ENCODE data around the gene ROM1. TPM values are rescaled to one million over a fixed set of nuclear protein-coding genes. Genes with fewer than 3 reads are reported as not detected.
"Not testable (repeated sequence)": the region's sequence is repeated elsewhere in the genome, so short reads cannot be mapped to it uniquely, and the experiment has no call there.

Gene ROM1
- polyA plus RNA-seq, 4 donors: 3.1 to 6.9 (median 3.6) TPM

DNA sequence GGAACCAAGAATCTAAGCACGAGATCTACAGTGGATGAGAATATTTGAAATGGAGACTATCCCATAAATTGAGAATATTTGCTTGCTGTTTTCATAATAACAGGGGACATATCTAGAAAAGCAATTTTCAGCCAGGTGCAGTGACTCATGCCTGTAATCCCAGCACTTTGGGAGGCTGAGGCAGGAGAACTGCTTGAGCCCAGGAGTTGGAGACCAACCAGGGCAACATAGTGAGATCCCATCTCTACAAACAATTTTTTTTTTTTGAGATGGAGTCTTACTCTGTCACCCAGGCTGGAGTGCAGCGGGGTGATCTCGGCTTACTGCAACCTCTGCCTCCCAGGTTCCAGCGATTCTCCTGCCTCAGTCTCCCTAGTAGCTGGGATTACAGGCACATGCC, 31.3 kb upstream of the ROM1 start:
- DNase-seq (ENCODE audit: low read depth in 4 of 4, low spot score in 3 of 4): not testable (repeated sequence)

DNA sequence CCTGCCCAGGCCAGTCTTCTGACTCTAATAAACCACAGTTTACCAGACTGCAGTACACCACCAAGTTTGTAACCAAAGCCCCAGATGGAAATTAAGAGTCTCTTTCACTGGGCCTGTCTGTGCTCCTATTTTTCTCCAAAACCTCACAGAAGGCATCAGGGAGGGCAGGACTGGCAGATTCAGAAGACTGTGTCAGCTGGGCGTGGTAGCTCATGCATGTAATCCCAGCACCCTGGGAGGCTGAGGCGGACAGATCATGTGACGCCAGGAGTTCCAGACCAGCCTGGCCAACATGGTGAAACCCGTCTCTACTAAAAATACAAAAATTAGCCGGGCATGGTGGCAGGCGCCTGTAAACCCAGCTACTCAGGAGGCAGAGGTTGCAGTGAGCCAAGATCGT, 27.7 kb upstream of the ROM1 start:
- not testable (repeated sequence) for DNase-seq (ENCODE audit: low read depth in 4 of 4, low spot score in 3 of 4)

DNA sequence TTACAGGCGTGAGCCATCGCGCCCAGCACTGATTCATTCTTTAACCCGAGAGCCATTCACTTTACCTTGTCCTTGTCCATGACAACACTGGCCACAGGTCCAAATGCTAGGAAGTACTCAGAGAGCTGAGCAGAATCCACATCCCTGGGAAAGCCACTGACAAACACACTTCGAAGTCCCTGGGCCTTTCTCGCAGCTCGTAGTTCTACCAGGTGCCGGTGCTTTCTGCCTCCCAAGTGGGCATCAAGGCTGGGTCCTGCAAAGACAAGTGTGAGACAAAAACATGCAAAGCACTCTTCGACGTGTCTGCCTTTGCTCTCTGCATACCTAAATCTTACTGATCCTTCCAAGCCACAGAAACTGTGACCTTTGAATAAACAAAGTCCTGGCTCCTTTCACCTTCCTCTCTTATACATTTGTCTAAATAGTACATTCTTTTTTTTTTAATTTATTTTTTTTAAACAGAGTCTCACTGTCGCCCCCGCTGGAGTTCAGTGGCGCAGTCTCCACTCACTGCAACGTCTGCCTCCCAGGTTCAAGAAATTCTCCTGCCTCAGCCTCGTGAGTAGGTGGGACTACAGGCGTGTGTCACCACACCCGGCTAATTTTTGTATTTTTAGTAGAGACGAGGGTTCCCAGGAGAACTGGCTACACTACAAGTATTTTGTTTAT, 24.0 kb upstream of the ROM1 start:
- DNase-seq (ENCODE audit: low read depth in 4 of 4, low spot score in 3 of 4): no peak

DNA sequence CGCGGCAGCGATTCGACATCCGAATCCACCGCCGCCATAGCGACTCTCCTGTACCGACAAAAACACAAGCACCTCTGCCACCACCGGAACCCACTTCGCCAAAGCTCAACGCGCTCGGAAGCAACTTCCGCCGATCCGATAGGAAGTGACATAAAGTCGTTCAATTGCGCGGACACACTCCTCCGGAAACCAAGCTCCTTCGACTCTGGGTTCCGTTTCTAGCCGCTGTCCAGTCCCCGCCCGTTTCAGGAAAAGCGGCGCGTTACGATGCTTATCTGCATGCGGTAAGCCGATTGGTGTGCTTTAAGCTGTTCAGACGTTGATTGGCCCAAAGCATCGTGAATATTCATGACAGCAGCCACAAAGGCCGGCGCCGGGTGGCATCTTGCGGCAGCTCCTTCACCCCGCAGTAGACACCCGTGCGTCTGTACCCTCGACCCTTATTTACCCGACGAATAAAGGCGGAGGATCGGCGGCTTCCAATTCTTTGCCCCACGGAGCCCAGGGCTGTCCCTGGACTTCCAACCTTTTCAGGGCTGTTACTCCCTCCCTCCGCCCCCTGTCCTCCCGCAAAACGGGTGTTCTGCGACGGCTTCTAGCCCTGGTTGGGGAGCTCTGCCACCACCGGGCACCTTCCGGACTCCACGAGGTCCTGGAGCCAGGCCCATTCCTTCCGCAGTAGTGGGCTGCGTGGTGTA, 21.5 kb upstream of the ROM1 start, which contains the start of gene TUT1:
TSS of gene TUT1 (minus strand) at position 76 of the 698 bp plus-strand sequence. CDS start at position 38, 38 bp downstream.
- DNase-seq (ENCODE audit: low read depth in 4 of 4, low spot score in 3 of 4): peak; percentile 95 to 99 (median 97)

DNA sequence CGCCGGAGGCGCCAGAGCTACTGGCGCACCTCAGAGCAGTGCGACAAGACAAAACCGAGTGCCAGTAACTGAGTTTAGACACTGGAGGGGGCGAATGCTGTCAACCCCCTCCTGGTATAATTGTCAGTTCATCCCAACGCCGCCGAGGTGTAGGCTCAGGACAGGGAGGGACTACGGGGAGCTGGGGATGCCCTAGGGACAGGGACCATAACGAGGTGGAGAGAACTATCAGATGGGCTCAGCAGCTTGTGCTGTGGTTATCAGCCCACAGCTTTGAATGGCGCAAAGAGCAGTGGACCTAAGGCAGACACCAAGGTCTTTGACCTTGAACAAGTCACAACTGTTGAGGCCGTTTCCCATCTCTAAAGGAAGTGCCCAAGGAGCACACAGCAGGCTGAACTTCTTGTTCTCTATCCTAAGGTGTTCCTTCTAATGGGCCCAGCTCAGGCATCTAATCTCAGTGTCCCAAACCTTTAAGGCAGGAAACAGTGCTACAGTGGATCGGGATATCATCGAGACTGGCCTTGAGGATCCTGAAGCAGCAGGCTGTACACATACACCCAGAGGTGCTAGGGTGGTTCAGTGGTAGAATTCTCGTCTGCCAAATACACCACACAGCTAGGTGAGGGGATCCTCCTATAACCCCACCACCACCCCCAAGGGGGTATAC, 20.8 kb upstream of the ROM1 start:
- no peak for DNase-seq (ENCODE audit: low read depth in 4 of 4, low spot score in 3 of 4)

DNA sequence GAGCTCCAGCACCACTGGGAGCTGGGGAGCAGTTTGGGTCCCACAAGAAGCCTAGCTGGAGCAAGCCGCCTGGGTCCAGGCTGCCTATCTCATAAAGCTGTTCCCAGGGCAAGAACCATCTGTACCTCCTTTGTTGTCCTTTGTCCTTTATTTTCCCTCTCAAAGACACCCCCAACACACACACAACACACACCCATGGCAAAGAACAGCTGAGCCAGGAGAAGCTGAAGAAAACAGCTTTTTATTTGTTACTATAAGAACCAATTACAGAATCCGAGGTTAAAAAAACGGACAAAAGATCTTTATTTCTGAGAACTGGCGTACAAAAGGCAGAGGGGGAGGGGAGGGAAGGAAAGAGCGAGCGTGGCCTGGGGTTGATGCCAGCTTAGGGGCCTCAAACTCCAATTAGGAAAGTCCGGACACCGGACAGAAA, 20.1 kb upstream of the ROM1 start:
- no peak for DNase-seq (ENCODE audit: low read depth in 4 of 4, low spot score in 3 of 4)

DNA sequence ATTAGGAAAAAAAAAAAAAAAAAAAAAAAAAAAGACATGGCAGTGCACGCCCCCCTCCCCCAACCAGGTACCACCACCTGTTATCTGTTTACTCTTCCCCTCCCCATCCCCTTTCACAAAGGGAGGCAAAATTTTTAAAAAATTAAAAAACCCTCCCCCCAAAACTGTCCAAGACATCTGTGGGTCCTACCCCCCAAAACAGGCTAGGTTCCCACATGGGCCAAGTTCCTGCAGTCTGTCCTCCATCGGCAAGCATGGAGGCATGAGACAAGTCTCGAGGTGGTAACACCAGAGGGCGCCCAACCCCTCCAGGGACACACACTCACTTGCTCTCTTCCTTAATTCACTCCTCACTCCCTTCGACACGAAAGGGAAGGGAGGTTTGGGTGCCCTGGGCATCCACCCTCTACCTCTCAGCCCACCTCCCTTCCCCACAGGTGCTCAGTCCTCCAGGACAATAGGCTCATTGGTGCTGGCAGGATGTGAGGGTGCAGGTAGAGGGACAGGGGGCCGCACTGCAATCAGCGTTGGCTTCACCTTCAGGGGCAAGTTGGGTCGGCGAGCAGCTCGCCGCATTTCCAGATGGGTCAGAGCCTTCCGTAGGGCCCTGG, 19.5 kb upstream of the ROM1 start:
- no peak for DNase-seq (ENCODE audit: low read depth in 4 of 4, low spot score in 3 of 4)

DNA sequence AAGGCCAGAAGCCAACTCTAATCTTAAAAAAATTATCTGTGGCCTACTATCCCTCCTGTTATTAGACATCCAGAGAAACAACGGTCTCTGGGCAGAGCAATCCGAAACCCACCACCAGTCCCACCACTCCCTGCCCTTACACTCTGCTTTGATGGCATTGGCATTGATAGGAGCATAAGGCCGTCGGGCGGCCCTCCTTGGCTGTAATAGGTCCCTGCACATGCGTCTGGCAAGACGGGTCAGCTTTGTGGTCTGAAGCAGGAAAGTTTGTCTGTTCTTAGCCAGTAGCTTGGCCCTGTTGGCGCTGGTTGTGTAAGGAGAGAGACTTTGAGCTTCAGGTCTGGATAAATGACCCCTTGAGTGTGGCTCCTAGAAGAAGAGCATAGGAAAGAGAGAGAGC, 17.9 kb upstream of the ROM1 start:
- no peak for DNase-seq (ENCODE audit: low read depth in 4 of 4, low spot score in 3 of 4)

DNA sequence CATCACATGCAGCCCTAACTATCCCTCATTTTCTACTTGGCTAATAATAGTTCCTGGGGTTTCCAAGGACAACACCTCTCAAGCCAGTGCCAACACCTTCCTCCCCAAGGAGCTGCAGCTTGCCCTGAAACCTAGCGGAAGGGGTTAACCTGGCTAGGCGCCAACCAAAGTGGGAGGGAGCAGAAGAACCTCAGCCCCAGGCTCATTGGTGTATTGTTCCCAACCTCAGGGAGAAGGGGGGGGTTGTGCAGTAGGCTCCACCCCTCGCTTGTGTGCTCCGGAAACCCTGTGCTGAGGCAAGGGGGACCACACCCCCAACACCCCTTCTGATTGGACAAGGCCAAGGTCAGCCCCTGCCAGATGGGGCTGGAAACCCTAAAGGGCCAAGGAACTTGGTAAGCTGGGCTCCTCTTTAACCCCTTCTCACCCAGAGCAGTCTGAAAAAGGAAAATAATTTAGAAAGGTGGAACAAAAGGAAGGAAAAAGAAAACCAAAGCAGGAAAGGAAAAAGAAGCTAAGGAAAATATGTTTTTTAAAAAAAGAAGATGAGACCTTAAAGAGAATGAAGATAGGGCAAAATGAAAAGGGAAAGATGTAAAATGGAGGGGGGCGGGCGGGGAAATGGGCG, 13.9 kb upstream of the ROM1 start:
- peak; percentile 81 to 92 (median 86) for DNase-seq (ENCODE audit: low read depth in 4 of 4, low spot score in 3 of 4)

DNA sequence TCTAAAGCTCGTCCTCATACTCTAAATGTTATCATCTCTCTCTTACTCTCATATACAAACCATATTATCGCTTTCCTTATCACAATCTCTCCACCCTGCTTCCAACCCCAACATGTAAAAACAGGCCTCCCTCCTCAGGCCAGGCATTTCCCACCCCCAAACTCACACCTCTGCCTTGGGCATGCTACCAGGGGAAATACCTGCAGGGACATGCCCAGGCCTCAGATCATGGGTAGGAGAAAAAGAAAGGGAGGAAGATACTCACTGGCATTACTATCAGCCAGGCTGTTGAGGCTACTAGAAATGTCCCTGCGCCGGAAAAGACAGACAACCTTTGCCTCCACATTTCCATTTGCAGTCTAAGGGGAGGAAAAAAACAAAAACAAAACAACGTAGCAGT, 13.2 kb upstream of the ROM1 start:
- DNase-seq (ENCODE audit: low read depth in 4 of 4, low spot score in 3 of 4): no peak

DNA sequence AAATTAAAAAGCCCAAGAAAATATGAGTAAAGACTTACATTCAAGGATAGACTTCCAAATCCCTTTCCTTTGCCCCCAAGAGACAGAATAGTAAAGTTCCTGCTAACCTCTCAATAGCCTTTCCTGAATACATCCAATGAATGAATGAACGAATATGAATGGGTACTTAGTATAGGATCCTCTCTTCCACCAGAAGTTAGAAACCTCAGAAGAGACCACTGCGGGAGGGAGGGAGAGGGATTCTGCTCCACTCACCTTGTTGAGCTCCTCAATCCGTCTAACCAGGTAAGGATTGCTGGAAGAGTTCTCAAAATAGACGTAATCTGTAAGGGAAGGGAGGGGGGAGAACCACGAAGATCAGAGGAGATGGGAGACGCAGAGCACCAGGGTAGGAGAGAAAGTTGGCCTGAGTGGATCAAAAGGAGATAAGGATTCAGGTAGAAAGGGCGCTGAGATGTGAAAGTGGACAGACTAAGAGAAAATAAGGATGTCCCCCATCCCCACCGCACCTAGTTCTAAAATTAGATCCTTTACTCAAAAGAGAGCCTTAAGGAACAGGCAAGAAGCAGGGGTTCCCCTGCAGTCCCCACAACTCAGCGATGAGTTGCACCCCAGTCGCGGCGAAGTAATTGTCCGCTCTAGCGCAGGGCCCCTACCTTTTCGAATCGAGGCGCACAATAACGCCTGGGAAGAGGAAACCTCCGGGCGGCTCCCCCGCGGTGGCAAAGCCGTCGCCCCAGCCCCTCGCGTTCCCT, 12.5 kb upstream of the ROM1 start:
- DNase-seq (ENCODE audit: low read depth in 4 of 4, low spot score in 3 of 4): no peak

DNA sequence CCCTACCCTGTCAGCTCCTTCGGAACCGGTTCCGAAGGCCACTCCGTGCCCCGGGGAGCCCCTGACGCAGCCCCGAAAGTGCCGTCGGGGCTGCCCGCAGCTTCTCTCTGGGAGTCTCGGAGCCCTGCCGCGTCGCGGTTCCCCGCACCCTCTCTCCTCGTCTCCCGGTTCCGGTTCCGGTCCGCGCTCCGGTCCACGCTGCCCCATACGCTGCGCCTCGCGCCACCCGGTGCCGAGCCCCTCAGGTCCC, 12.0 kb upstream of the ROM1 start:
- no peak for DNase-seq (ENCODE audit: low read depth in 4 of 4, low spot score in 3 of 4)

DNA sequence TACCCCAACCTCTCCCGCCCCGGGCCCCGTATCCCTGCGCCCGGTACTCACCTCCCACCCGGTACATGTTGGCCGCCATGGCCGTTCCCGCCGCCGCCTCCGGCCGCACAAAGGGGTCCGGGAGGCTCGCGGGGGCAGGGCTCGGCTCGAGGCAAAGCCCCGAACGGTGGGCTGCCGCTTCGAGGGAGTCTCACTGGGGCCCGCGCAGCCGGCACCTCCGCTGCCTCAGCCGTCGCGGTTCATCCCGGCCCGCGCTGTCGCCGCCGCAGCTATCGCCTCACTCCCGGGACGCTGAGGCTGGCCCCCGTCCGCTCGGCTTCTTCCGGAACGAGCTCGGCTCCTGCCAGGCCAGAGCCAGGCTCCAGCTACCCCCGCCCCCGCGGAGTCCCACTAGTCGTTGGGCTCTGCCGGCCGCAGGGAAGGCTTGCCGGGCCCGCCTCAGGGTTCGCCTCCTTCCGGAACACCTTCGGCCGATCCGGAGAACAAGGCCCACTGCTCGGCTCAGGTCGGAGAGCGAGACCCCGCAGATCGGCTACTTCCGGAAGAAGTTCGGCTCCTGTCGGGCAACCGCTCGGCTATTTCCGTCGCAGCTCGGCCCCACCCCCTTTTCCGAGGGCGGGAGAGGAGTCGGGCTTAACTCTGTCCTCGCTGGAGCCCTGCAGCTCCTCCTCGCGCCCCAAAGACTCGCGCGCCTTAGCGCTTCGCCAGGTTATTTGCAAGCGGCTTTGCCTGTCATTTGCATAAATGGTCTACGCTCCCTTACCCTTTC, 11.5 kb upstream of the ROM1 start, which contains the start of gene MTA2:
TSS of gene MTA2 (minus strand) at position 494 of the 769 bp plus-strand sequence. CDS start at position 79, 415 bp downstream.
- DNase-seq (ENCODE audit: low read depth in 4 of 4, low spot score in 3 of 4): peak; percentile 93 to 97 (median 95)

DNA sequence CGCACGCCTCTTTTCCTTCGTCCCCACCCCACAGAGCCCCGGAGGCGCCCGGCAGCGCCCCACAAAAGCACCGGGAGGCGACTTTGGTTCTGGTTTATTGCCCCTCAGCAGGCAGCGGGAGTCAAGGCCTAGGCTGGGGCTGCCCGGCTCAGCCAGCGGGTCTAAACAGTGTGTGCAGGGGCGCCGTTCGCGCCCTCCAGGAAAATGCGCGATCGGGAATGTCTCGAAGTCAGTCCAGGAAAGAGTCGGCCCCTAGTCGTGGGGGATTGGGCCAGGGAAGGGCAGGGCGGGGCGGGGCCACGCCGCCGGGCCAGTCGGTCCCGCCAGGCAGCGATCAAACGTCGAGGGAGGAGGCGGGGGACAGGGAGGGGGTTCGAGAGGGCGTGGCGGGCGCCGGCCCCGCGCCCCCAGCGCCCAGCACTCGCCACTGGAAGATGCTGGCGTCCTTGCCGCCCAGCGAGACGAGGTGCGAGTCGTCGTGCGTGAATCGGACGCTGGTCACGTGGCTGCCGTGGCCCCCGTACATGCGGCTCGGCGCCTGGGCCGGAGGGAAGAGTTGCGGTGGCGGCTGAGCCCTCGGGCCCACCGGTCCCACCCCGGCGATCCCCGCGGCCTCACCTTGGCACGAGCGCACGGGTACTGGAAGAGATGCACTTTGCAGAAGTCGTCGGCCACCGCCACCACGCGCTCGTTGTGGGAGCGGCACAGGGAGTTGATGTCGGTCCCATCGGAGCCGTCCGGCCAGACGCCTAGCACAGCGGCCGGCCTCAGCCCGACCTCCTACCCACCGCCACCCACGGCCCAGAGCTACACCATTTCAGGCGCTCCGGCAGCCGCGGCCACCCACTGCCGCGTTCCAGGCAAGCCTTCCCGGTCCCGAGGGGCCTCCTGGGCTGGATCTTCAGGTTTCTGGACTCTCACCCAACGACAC, 10.7 kb upstream of the ROM1 start:
- DNase-seq (ENCODE audit: low read depth in 4 of 4, low spot score in 3 of 4): no peak

DNA sequence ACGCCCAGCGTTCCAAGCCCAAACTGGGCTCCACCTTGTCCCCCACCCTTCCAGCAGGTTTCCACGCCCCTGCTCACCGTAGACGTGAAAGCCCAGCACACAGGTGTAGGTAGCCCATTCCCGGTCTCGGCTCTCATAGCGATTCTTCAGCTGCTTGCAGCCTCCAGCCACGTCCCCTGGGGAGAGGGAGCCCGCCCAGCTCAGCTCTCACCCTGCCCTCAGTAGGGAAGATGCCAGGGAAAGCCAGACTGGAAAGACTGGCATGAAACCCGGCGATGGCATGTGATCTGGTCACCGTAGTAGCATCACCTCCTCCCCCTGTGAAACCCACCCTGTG, 10.0 kb upstream of the ROM1 start:
- DNase-seq (ENCODE audit: low read depth in 4 of 4, low spot score in 3 of 4): no peak

DNA sequence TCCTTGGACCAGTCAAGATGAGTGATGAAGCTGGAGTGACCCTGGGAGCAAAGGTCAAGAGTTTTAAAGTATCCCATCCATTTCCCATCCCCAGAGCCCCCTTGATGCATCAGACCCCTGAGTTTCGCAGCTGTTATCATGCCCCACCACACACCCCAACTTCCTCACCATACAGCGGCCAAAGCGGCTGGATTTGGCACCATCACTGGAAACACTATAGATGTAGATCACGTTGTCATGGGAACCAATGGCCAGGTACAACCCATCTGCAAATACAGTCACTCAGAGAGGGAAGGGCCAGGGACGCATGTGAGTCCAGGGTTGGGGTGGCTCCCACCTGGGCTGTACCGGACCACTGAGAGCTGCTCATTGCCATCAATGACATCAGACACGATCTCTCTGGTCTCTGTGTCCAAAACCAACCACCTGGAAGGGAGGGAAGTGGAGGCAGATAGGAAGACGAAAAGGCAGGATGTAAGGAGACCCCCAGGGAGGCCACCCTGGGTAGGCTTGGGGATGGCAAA, 9.2 kb upstream of the ROM1 start:
- no peak for DNase-seq (ENCODE audit: low read depth in 4 of 4, low spot score in 3 of 4)

DNA sequence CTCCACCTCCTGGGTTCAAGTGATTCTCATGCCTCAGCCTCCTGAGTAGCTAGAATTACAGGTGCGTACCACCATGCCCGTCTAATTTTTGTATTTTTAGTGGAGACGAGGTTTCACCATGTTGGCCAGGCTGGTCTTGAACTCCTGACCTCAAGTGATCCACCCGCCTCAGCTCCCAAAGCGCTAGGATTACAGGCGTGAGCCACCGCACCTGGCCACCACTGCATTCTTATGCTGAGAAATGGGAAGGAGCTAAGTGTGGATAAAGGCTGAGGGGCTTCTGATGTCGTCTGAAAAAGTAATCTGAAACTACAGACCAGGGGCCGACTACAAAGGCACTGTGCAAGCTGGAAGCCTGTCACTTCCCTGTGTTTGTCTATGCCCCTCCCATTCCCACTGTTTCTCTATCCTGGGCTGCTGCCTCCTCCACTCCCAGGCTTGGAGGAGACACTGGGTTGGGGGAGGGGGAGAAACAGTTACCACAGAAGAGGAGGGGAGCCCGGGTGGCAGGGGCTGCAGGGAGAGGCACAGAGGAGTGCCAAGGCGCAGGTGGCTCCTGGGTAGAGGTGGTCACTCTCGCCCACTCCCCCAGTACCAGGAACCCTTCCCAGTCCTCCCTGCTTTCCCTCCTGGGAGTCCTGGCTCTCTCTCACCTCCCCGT, 8.5 kb upstream of the ROM1 start:
- no peak for DNase-seq (ENCODE audit: low read depth in 4 of 4, low spot score in 3 of 4)

DNA sequence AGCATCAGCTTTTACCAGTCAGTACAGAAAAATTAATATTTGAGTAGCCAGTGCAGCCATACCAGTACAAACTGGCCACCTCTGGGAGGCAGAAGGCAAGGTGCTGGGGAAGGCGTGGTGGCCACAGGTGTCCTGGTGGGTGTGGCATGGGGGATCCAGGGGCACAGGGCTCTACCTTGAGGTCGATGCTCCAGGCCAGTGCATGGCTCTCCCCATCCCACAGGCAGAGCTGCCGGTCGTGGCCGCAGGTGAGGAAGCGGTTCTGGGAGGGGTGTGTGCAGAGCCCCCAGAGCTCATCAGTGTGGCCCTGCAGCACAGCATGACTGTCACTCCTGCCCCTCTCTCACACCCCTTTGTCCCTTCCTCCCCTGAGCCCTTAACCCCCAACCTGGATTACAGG, 7.6 kb upstream of the ROM1 start:
- DNase-seq (ENCODE audit: low read depth in 4 of 4, low spot score in 3 of 4): no peak
